ENCODE measurements around the gene NME3.

Gene NME3

DNA sequence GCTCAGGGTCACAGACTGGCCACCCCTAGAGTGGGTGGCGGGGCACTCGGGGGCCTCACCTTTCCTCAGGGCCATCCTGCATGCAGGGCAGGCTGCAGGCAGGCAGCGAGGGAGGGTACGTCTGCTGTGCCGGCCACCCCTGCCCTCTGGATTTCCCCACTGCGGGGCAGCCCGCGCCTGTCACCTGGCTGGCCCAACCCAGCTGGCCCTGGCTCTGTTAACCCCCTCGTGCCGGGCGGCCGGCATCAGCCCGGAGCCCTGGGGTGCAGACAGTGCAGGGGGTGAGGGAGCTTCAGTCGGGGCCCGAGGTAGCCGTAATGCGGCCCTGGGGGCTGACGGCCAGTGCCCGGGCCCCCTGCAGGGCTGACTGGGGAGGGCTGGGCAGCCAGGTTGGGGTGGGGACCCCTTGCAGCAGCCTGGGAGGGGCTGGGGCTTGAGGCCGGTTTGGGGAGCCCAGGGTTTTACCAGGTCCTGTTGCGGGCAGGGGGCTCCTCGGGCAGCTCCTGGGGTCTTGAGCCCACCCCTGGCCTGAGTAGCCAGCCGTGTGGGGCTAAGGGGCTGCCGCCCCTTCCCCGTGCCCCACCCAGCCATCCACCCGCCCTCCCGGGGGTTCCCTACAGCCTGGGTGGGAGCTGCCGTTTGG lies 22.4 kb upstream of the NME3 start, which contains the start of gene IGFALS:
TSS of gene IGFALS (minus strand) at position 128 of the 643 bp plus-strand sequence. CDS start at position 75, 53 bp downstream.
- DNase-seq = no peak

DNA sequence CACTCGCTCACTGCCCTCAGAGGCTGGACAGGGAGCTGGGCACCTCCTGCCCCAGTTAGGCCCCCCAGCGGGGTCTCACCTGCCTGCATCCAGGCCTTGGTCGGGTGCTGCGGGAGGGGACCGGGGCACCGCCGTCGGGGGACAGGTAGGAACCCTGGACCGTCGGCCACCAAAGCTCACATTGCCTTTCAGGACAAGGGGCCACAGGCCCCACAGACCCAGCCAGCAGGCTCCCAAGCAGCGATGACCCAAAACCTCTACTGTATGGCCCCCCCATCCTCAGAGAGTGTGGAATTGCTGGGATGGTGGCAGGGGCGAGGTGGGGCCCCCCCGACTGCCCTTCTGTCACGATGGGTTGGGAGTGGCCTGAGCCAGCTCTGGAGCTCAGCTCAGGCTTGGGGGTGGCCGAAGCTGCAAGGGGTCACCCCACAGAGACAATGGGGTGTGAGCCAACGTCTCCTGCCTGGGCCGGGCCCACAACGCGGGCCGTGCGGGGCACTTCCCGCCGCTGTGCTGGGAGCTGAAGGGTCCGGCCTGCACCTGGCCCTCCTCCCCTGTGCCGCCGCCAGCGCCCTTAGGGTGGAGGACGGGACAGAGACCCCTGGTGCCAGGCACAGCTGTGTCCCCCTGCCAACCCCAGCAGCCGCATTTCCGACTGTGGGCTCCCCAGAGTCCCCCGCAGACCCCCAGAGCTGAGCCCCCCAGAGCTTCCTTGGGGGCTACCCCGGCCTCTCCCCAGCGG lies 21.7 kb upstream of the NME3 start:
- DNase-seq = no peak

- no peak for DNase-seq
Observed at GRCh38 chr16:1791943-1792812, 20.8 kb upstream of the NME3 start.

GRCh38 chr16:1791256-1791942 lies 20.1 kb upstream of the NME3 start:
- DNase-seq = no peak

DNA sequence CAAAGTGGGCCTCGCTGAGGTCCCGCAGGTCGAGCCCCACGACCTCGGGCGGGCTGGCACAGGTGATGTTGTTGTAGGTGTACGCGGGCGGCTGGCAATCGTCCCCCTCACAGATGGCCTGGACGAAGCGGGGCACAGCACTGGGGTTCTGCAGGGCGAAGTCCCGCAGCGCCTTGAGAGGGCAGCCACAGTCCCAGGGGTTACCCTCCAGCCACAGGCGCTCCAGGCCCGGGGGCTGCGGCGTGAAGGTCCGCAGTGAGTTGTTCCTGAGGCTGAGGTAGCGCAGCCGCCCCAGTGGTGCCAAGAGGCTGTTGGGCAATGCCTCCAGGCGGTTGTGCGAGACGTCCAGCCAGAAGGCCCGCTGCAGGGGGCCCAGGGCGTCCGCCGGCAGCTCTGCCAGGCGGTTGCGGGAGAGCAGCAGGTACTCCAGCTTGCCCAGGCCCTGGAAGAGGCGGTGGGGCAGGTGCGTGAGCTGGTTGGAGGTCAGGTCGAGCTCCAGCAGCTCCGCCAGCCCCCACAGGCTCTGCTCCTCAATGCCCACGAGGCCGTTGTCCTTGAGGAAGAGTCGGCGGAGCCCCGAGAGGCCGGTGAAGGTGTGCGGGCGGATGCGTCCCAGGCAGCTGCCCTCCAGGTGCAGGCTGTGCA lies 19.4 kb upstream of the NME3 start:
- no peak for DNase-seq

DNA sequence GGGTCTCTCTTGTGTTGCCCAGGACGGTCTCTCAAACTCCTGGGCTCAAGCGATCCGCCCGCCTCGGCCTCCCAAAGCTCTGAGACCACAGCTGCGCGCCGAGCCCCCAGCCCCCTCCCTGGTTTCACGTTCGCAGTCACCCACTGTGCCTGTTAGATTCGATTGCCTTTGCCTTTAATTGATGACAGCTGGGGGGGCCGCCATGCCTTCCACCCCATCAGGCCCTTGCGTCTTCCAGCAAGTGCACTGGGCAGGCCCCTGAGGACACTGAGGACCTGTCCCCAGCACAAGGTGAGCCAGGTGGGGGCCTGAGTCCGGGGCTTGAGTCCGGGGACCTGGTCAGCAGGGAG lies 18.9 kb upstream of the NME3 start:
- no peak for DNase-seq

- DNase-seq = no peak
Observed at GRCh38 chr16:1789643-1790045, 18.3 kb upstream of the NME3 start.

GRCh38 chr16:1788708-1789100 lies 17.4 kb upstream of the NME3 start:
- DNase-seq = no peak

DNA sequence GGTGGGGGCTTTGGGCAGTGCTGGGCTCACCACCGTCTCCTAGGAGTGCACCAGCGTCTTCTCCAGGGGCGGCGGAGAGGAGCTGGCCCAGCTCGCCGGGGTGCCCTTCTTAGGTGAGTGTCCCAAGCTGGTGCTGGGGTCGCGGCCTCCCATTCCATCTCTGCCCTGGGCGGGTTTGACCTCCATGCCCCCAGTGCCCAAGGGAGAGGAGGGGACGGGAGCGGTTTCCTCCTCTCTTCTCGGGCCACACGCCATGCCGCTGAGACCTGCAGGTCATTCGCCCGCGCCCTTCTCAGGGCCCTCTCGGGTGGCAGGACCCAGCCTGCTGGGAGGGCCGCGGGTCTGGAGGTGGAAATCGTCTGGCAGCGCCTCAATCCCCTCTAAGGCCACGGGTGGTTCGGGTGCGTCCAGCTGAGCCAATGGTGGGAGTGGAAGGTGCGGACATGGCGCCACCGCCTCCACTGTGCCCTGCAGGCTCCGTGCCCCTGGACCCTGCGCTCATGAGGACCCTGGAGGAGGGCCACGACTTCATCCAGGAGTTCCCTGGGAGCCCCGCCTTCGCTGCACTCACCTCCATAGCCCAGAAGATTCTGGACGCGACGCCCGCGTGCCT lies 16.9 kb upstream of the NME3 start:
- no peak for DNase-seq

DNA sequence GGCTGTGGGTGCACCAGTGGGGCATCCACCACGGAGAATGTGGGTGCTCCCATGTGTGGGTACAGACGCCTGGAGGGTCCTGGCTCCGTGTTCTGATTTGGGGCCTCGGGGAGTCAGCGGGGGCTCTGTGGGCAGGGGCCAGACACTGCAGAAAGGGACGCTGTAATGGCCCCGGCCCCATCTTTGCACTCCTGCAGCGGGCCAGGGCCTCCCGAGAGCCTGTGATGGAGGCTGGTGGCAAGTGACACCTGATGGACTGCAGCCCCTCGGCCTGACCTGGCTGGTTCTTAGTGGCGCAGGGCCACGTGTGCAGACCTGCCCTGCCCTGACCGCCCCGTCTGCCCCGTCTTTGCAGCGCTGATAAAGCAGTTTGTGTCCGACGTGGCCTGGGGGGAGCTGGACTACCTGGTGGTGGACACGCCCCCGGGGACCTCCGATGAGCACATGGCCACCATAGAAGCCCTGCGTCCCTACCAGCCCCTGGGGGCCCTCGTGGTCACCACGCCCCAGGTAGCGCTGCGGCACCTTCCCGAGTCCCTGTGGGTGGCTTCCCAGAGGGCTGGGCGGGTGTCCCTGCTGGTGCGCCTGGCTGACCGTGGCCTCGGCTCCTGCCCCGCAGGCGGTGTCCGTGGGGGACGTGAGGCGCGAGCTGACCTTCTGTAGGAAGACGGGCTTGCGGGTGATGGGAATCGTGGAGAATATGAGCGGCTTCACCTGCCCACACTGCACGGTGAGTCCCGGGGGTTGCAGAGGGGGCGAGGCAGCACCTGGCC lies 16.2 kb upstream of the NME3 start:
- DNase-seq = no peak

GRCh38 chr16:1787056-1787321 lies 15.6 kb upstream of the NME3 start:
- DNase-seq = no peak

GRCh38 chr16:1786242-1787055 lies 15.1 kb upstream of the NME3 start:
- no peak for DNase-seq

DNA sequence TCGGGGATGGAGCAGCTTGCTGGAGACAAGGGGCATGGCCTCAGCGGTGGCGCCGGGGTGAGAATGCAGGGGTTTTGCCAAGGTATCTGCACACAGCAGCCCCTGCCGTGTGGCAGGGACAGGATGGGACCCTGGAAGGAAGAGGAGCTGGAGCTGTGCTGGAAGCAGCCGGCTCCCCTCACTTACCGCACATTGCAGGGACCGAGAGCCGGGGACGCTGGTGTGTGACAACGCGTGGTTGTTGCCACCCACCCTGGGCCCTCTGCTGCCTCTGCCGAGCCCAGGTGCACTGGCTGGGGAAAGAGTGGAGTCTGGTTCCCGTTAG lies 14.5 kb upstream of the NME3 start:
- no peak for DNase-seq

- no peak for DNase-seq
Observed at GRCh38 chr16:1784977-1785845, 13.9 kb upstream of the NME3 start.

DNA sequence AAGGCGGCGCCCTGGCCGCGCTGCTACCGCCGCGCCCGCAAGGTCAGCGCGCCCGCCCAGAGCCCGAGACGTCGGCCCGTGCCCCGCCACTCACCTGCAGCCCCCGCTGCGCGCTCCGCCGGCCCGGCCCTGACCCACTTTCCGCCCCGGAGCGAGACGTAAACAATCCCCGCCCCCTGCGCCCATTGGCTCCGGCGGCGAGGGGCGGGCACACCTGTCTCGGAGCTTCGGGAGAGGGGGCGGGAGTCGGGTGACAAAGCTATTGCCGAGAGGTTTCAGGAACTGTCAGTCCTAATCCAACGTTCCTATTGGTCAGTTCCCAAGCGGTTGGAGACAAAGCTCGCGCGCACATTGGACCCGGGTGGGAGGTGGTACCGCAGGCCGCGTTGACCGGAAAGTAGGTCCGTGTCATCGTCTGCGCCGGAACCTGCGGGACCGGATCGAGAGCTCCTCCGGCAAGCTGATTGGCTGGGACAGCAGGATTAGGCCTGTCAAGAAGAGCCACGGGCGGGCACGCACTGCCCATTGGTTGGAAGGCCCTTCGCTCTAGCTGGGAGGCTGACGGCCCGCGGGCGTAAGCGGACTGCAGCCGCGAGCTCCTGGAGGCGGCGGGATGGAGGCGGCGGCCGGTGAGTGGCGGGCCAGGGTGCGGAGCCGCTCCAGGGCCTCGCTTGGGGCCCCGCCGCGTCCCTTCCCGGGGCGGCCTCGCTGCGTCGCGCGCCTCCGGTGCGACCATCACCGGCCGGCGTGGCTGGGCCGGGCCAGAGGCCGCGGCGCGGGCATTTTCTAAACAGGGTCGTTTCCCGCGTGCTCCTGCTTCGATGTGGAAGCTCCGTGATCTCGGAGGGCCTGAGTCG lies 11.3 kb upstream of the NME3 start, which contains the start of the genes NUBP2 and SPSB3:
TSS of gene NUBP2 (plus strand) at position 553 of the 857 bp plus-strand sequence. CDS start at position 614, 61 bp downstream.
TSS of gene SPSB3 (minus strand) at position 164 of the 857 bp plus-strand sequence. CDS start 1,088 bp downstream, outside the sequence.
- DNase-seq = peak; percentile 98

- peak; percentile 30 for DNase-seq
Observed at GRCh38 chr16:1781758-1782407, 10.5 kb upstream of the NME3 start.

DNA sequence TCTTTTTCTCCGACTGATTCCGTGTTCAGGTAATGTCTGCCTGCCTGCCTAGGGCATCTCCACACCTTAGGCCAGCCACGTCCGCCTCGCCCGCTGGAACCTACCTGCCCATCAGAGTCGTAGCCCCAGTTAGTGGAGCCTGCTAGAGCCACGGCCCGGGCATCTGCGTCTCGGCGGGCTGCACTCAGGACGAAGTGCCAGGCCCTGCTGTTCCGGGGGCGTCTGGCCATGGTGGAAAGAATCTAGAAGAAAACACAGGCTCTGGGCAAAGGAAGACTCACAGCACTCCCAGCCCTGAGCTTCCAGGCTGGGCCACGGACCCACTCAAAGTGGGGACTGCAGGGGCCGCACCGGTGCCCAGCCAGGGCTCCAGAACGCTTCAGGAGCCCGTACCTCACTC lies 9.9 kb upstream of the NME3 start:
- no peak for DNase-seq

DNA sequence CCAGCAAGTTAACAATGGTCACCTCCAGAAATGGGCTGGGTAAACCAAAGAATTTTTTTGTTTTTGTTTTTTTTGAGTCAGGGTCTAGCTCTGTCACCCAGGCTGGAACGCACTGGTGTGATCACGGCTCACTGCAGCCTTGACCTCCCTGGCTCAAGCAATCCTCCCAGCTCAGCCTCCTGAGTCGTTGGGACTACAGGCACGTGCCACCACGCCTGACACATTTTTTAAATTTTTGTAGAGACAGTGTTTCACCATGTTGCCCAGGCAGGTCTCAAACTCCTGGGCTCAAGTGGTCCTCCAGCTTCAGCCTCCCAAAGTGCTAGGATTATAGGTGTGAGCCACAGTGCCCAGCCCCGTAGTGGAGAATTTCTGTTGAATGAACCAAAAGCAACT lies 9.3 kb upstream of the NME3 start:
- DNase-seq = no peak

Data from effector CD4-positive, alpha-beta T cell (primary cell).